OCI-LY1 (cell line): ENCODE data around the gene ZBTB20.
"Not testable (repeated sequence)": the region's sequence is repeated elsewhere in the genome, so short reads cannot be mapped to it uniquely, and the experiment has no call there.

Experiments used
- H2AFZ ChIP-seq: fragments of 200-600 bp; sonication (generic), shearing (Covaris generic); 2 replicates; pipeline ENCODE4 v1.6.0; 2014; ENCODE audit warnings: antibody characterized with exemption, mild to moderate bottlenecking, low read length
- H3F3A ChIP-seq: fragments of 200-600 bp; sonication (generic), shearing (Covaris generic); 2 replicates; pipeline ENCODE4 v1.6.0; 2014; ENCODE audit warnings: mild to moderate bottlenecking, antibody characterized with exemption, low read length, moderate library complexity; ENCODE audit not compliant: insufficient read depth
- H3K27ac ChIP-seq: fragments of 200-600 bp; sonication (generic); 2 replicates; pipeline ENCODE4 v1.5.1; 2014; ENCODE audit warnings: low read length, mixed run types, mild to moderate bottlenecking, low read depth; ENCODE audit not compliant: poor library complexity, severe bottlenecking
- H3K27me3 ChIP-seq: fragments of 200-600 bp; sonication (generic); 2 replicates; pipeline ENCODE4 v1.6.0; 2014; ENCODE audit warnings: antibody characterized with exemption, mild to moderate bottlenecking, low read length, moderate library complexity; ENCODE audit not compliant: insufficient read depth
- H3K36me3 ChIP-seq: fragments of 200-600 bp; sonication (generic); 2 replicates; pipeline ENCODE4 v1.6.1; 2014; ENCODE audit warnings: mild to moderate bottlenecking, antibody characterized with exemption, low read length, moderate library complexity, mixed read lengths; ENCODE audit not compliant: insufficient read depth
- H3K4me1 ChIP-seq: fragments of 200-600 bp; sonication (generic); 2 replicates; pipeline ENCODE4 v1.5.1; 2014; ENCODE audit warnings: mild to moderate bottlenecking, low read length, moderate library complexity; ENCODE audit not compliant: insufficient read depth, severe bottlenecking
- H3K4me2 ChIP-seq: fragments of 200-600 bp; sonication (generic), shearing (Covaris generic); 2 replicates; pipeline ENCODE4 v1.6.1; 2014; ENCODE audit warnings: low read length
- H3K4me3 ChIP-seq: fragments of 200-600 bp; sonication (generic); 2 replicates; pipeline ENCODE4 v1.5.1; 2014; ENCODE audit warnings: low read length, low read depth, mild to moderate bottlenecking, mixed read lengths; ENCODE audit not compliant: poor library complexity, severe bottlenecking
- H3K79me2 ChIP-seq: fragments of 200-600 bp; shearing (Covaris generic); 2 replicates; pipeline ENCODE4 v1.6.1; 2016; ENCODE audit warnings: mixed run types, low read length, mixed read lengths; ENCODE audit not compliant: insufficient read depth
- H3K9ac ChIP-seq: fragments of 200-600 bp; sonication (generic), shearing (Covaris generic); 2 replicates; pipeline ENCODE4 v1.6.1; 2014; ENCODE audit warnings: mild to moderate bottlenecking, low read length, mixed read lengths
- H3K9me2 ChIP-seq: fragments of 200-600 bp; sonication (generic), shearing (Covaris generic); 2 replicates; pipeline ENCODE4 v1.6.1; 2014; ENCODE audit warnings: low read depth, mild to moderate bottlenecking, low read length, mixed read lengths
- H3K9me3 ChIP-seq: fragments of 200-600 bp; shearing (Covaris generic); 2 replicates; pipeline ENCODE4 v1.6.1; 2014; ENCODE audit warnings: low read length, mixed read lengths
- H4K20me1 ChIP-seq: fragments of 200-600 bp; sonication (generic), shearing (Covaris generic); 2 replicates; pipeline ENCODE4 v1.6.0; 2016; ENCODE audit warnings: mild to moderate bottlenecking, low read length; ENCODE audit not compliant: insufficient read depth
- CTCF ChIP-seq: fragments of 200-600 bp; sonication (generic), shearing (Covaris generic); IDR thresholded peaks from 2 replicates; pipeline ENCODE4 v1.5.1; 2017; ENCODE audit warnings: mild to moderate bottlenecking, antibody characterized with exemption, low read length, moderate library complexity, mixed read lengths
- EZH2 ChIP-seq: fragments of 200-600 bp; sonication (generic), shearing (Covaris generic); IDR thresholded peaks from 2 replicates; pipeline ENCODE4 v1.8.0; 2017; ENCODE audit warnings: borderline replicate concordance, mixed run types, mild to moderate bottlenecking, antibody characterized with exemption, low read length, moderate library complexity, mixed read lengths

ZBTB20 gene

GRCh38 chr3:114824014-114824413 lies 323.1 kb downstream of the ZBTB20 start:
- Histone ChIP-seq H3K79me2 (no peaks in the 10 kb centered on the region), H2AFZ (no peak overlapping the region), H3K4me2 (no peak overlapping the region), H3K36me3 (no peaks in the 10 kb centered on the region), H3K4me1 (no peaks in the 10 kb centered on the region), H3K9ac (no peak overlapping the region), H4K20me1 (no peaks in the 10 kb centered on the region), H3K9me3 (no peaks in the 10 kb centered on the region), H3K9me2 (no peaks in the 10 kb centered on the region), H3K27ac (no peak overlapping the region), H3K27me3 (no peaks in the 10 kb centered on the region), H3F3A (no peaks in the 10 kb centered on the region), H3K4me3 (no peak overlapping the region)
- TF ChIP-seq CTCF, result no peak
- no peak for TF ChIP-seq EZH2

- no peaks in the 10 kb centered on the region for H3K36me3 ChIP-seq
- no peaks in the 10 kb centered on the region for H3K79me2 ChIP-seq
- H2AFZ ChIP-seq, result no peak overlapping the region
- no peak overlapping the region for H3K27ac ChIP-seq
- no peak overlapping the region for H3K9ac ChIP-seq
- no peaks in the 10 kb centered on the region for H3K9me2 ChIP-seq
- no peaks in the 10 kb centered on the region for H3F3A ChIP-seq
- H3K9me3 ChIP-seq, result no peaks in the 10 kb centered on the region
- no peaks in the 10 kb centered on the region for H3K27me3 ChIP-seq
- H3K4me3 ChIP-seq, result no peak overlapping the region
- no peak overlapping the region for H3K4me2 ChIP-seq
- TF ChIP-seq EZH2, result no peak
- no peak for TF ChIP-seq CTCF
- no peaks in the 10 kb centered on the region for H4K20me1 ChIP-seq
- H3K4me1 ChIP-seq, result no peaks in the 10 kb centered on the region
These were observed 324.0 kb downstream of the ZBTB20 start for GRCh38 chr3:114823061-114823460.

GRCh38 chr3:114816052-114816451 lies 331.0 kb downstream of the ZBTB20 start:
- no peak overlapping the region for H3K9ac ChIP-seq
- peaks cover 10% of the 10 kb centered on the region for H3K4me1 ChIP-seq
- no peak overlapping the region for H3K4me2 ChIP-seq
- peak overlapping the region; percentile 87; the same call in 1 of the 2 replicates for H2AFZ ChIP-seq
- H3F3A ChIP-seq, result 0 out of 2 replicates have a peak, but pooled peaks cover 2% of the 10 kb centered on the region
- H3K36me3 ChIP-seq, result no peaks in the 10 kb centered on the region
- TF ChIP-seq EZH2 (no peak), CTCF (no peak)
- H3K9me2 ChIP-seq, result no peaks in the 10 kb centered on the region
- no peak overlapping the region for H3K27ac ChIP-seq
- no peaks in the 10 kb centered on the region for H4K20me1 ChIP-seq
- H3K9me3 ChIP-seq, result no peaks in the 10 kb centered on the region
- H3K79me2 ChIP-seq, result no peaks in the 10 kb centered on the region
- no peak overlapping the region for H3K4me3 ChIP-seq
- H3K27me3 ChIP-seq, result no peaks in the 10 kb centered on the region

GRCh38 chr3:114812541-114813238 lies 334.4 kb downstream of the ZBTB20 start:
- H3K4me3 ChIP-seq, H3K79me2 ChIP-seq, H3F3A ChIP-seq, H3K27ac ChIP-seq, H3K9me3 ChIP-seq, H4K20me1 ChIP-seq, H3K9ac ChIP-seq, H3K9me2 ChIP-seq, H2AFZ ChIP-seq, H3K36me3 ChIP-seq, H3K4me2 ChIP-seq, H3K27me3 ChIP-seq: not testable (repeated sequence)
- peaks cover 31% of the 10 kb centered on the region for H3K4me1 ChIP-seq
